Caco-2 (cell line): Measurements from ENCODE around the gene BRINP2. TPM values are rescaled to one million over a fixed set of nuclear protein-coding genes. Genes with fewer than 3 reads are reported as not detected.

Source experiments
- BruUV-seq: library from RNA; stranded (reverse); fragments of 400-500 nt; replicated peaks from 2 replicates; lab custom pipeline; 2021; lab: Mats Ljungman, UMichigan
- CTCF ChIA-PET: fragments of 300-600 bp; sonication (Branson Sonifier 250); formaldehyde crosslinking; loops from one replicate; lab custom pipeline; 2022; ENCODE audit warnings: antibody characterized with exemption; lab: Charles Lee
- POLR2A ChIA-PET: fragments of 300-600 bp; sonication (Branson Sonifier 250); formaldehyde crosslinking; loops from one replicate; lab custom pipeline; 2022; ENCODE audit warnings: antibody characterized with exemption; lab: Charles Lee
- DNase-seq, 2 experiments: peaks; one replicate each; pipeline versions ENCODE4 v3.0.0 to v3.0.0-alpha.2; 2020 to 2022
- H3K27me3 ChIP-seq: replicated peaks from 2 replicates; pipeline ENCODE4 v1.6.0; 2011; ENCODE audit warnings: low read length; ENCODE audit not compliant: control insufficient read depth, insufficient read depth
- H3K36me3 ChIP-seq: 2 replicates; pipeline ENCODE4 v1.5.1; 2011; ENCODE audit warnings: low read length; ENCODE audit not compliant: control insufficient read depth, insufficient read depth
- H3K4me1 ChIP-seq: fragments of 250-450 bp; sonication (Bioruptor Pico); 2 replicates; pipeline ENCODE4 v1.5.1; 2020; ENCODE audit warnings: mild to moderate bottlenecking
- H3K4me3 ChIP-seq: 2 replicates; pipeline ENCODE4 v1.5.1; 2011; ENCODE audit warnings: low read depth, mild to moderate bottlenecking, control low read depth, low read length
- H3K9me3 ChIP-seq: fragments of 250-450 bp; sonication (Bioruptor Pico); 2 replicates; pipeline ENCODE4 v1.5.1; 2020; ENCODE audit warnings: mild to moderate bottlenecking, moderate library complexity
- H3K27ac Mint-ChIP-seq: one replicate; pipeline ENCODE4 v1.8.0; 2022; ENCODE audit warnings: mixed read lengths; ENCODE audit not compliant: unreplicated experiment
- H3K27me3 Mint-ChIP-seq: one replicate; pipeline ENCODE4 v1.8.0; 2022; ENCODE audit warnings: mixed read lengths; ENCODE audit not compliant: insufficient read depth, unreplicated experiment
- H3K36me3 Mint-ChIP-seq: one replicate; pipeline ENCODE4 v1.8.0; 2022; ENCODE audit warnings: mild to moderate bottlenecking, mixed read lengths; ENCODE audit not compliant: insufficient read depth, unreplicated experiment
- H3K4me1 Mint-ChIP-seq: one replicate; pipeline ENCODE4 v1.8.0; 2022; ENCODE audit warnings: low read depth, mixed read lengths; ENCODE audit not compliant: unreplicated experiment
- H3K4me3 Mint-ChIP-seq: one replicate; pipeline ENCODE4 v1.8.0; 2022; ENCODE audit warnings: mild to moderate bottlenecking, moderate library complexity, mixed read lengths; ENCODE audit not compliant: unreplicated experiment
- H3K9me3 Mint-ChIP-seq: one replicate; pipeline ENCODE4 v1.8.0; 2022; ENCODE audit warnings: mixed read lengths; ENCODE audit not compliant: unreplicated experiment
- CTCF ChIP-seq, 2 experiments: fragments of 200-600 bp in 1 of 2; IDR thresholded peaks; 1 replicate in 1 of 2; 2 replicates in 1 of 2; pipeline versions ENCODE4 v1.5.1 to v1.8.0; 2011 to 2022; ENCODE audit warnings: antibody characterized with exemption in 1 of 2, control low read depth in 1 of 2, inconsistent platforms in 1 of 2, low read depth in 1 of 2, low read length in 1 of 2, mild to moderate bottlenecking in 1 of 2, moderate library complexity in 1 of 2; ENCODE audit not compliant: insufficient read depth in 1 of 2, severe bottlenecking in 1 of 2, unreplicated experiment in 1 of 2
- intact Hi-C: fragments of 100-400 bp; cut with micrococcal nuclease; formaldehyde crosslinking; loops from one replicate; pipeline ENCODE4 v1.10.0; 2022; ENCODE audit not compliant: unreplicated experiment
- total RNA-seq: library from RNA; stranded (reverse); gene quantifications from 2 replicates; pipeline ENCODE4 v1.2.3, GENCODE V29; 2022

The BRINP2 gene
- total RNA-seq, 1 experiment from 2014 or later, result not detected

DNA sequence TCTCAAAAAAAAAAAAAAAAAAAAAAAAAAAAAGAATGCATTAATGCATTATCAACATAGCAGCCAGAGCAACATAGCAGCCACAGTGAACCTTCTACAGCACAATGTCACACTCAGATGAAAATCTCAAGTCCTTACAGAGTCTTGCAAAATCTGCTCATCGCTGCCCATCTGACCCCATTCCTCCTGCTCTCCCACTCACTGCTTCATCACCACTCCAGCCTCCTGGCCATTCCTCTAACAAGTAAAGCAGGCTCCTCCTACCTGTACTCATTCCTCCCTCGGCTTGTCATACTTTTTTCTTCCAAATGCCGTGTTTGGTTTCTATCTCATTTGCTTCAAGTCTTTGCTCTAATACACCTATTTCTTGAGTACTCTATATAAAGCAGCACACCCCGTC lies 29.5 kb downstream of the BRINP2 start:
- no peak for DNase-seq
- H3K4me1 ChIP-seq, result no peaks in the 10 kb centered on the region
- no TSS peak for BruUV-seq
- Mint-ChIP-seq H3K36me3 (no peaks in the 10 kb centered on the region), H3K4me3 (no peak overlapping the region), H3K27me3 (peaks cover 7% of the 10 kb centered on the region), H3K4me1 (no peaks in the 10 kb centered on the region), H3K27ac (no peak overlapping the region), H3K9me3 (no peaks in the 10 kb centered on the region)
- intact Hi-C loops, result no loop called here
- no peaks in the 10 kb centered on the region for H3K27me3 ChIP-seq
- CTCF ChIA-PET, result no interaction called here
- H3K4me3 ChIP-seq, result no peak overlapping the region
- no peak for TF ChIP-seq CTCF (IDR thresholded peaks at IDR 0.05; ENCODE audit: insufficient read depth in 1 of 2, low read depth in 1 of 2, low read length in 1 of 2, severe bottlenecking in 1 of 2, unreplicated experiment in 1 of 2)
- POLR2A ChIA-PET, result no interaction called here
- H3K9me3 ChIP-seq, result no peaks in the 10 kb centered on the region
- H3K36me3 ChIP-seq, result no peaks in the 10 kb centered on the region

- Mint-ChIP-seq H3K27me3 (peaks cover 2% of the 10 kb centered on the region), H3K4me3 (no peak overlapping the region), H3K36me3 (no peaks in the 10 kb centered on the region), H3K27ac (no peak overlapping the region), H3K4me1 (no peaks in the 10 kb centered on the region), H3K9me3 (no peaks in the 10 kb centered on the region)
- no peak for TF ChIP-seq CTCF (IDR thresholded peaks at IDR 0.05; ENCODE audit: insufficient read depth in 1 of 2, low read depth in 1 of 2, low read length in 1 of 2, severe bottlenecking in 1 of 2, unreplicated experiment in 1 of 2)
- CTCF ChIA-PET, result no interaction called here
- H3K4me3 ChIP-seq, result no peak overlapping the region
- POLR2A ChIA-PET, result no interaction called here
- H3K4me1 ChIP-seq, result no peaks in the 10 kb centered on the region
- intact Hi-C loops, result no loop called here
- no peaks in the 10 kb centered on the region for H3K36me3 ChIP-seq
- no peaks in the 10 kb centered on the region; the same call in 1 of the 2 replicates for H3K27me3 ChIP-seq
- DNase-seq, result no peak
- no peaks in the 10 kb centered on the region for H3K9me3 ChIP-seq
- BruUV-seq, result no TSS peak
Observed at GRCh38 chr1:177206831-177207355, 36.1 kb downstream of the BRINP2 start.

DNA sequence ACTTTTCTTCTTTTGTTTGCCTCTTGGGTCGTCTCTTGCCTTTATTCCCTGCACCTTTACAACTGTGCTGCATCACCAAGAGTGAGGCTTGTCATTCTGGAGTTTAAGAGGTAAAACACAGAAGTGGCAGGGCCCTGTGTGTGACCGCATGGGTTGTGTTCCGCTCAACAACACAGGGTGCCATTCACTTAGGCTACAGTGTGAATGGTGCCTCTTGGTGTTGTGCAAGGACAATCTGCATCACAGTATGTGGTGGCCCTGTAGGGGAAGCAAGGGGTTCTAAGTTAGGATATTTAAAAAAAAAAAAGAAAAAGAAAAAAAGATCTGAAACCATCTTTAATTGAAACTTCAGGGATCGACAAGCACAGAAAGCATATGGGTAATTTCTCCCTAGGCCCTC lies 38.2 kb downstream of the BRINP2 start:
- no peak overlapping the region for H3K27ac Mint-ChIP-seq

More for the DNA sequence above, 38.2 kb downstream of the BRINP2 start:
- intact Hi-C loops, result no loop called here
- Histone ChIP-seq H3K4me1 (no peaks in the 10 kb centered on the region), H3K36me3 (no peaks in the 10 kb centered on the region), H3K27me3 (no peaks in the 10 kb centered on the region; the same call in 1 of the 2 replicates), H3K9me3 (no peaks in the 10 kb centered on the region), H3K4me3 (no peak overlapping the region)
- no TSS peak for BruUV-seq
- ChIA-PET CTCF (no interaction called here), POLR2A (no interaction called here)
- DNase-seq, result no peak
- Mint-ChIP-seq H3K27me3 (peaks cover 2% of the 10 kb centered on the region), H3K4me1 (no peaks in the 10 kb centered on the region), H3K36me3 (no peaks in the 10 kb centered on the region), H3K4me3 (no peak overlapping the region), H3K9me3 (no peaks in the 10 kb centered on the region)
- TF ChIP-seq CTCF (IDR thresholded peaks at IDR 0.05; ENCODE audit: insufficient read depth in 1 of 2, low read depth in 1 of 2, low read length in 1 of 2, severe bottlenecking in 1 of 2, unreplicated experiment in 1 of 2), result no peak
